A673 (cell line): ENCODE measurements around the gene PREX1. TPM values are rescaled to one million over a fixed set of nuclear protein-coding genes. Genes with fewer than 3 reads are reported as not detected.

Experiments used
- BruUV-seq: library from RNA; stranded (reverse); fragments of 400-500 nt; replicated peaks from 2 replicates; lab custom pipeline; 2021; lab: Mats Ljungman, UMichigan
- CTCF ChIA-PET: fragments of 300-600 bp; sonication (Branson Sonifier 250); formaldehyde crosslinking; loops from one replicate; lab custom pipeline; 2022; ENCODE audit warnings: antibody characterized with exemption; lab: Charles Lee
- POLR2A ChIA-PET: fragments of 300-600 bp; sonication (Branson Sonifier 250); formaldehyde crosslinking; loops from one replicate; lab custom pipeline; 2022; ENCODE audit warnings: antibody characterized with exemption; ENCODE audit not compliant: low non-redundant PET; lab: Charles Lee
- DNase-seq: peaks from one replicate; pipeline ENCODE4 v3.0.0-alpha.2; 2015; ENCODE audit warnings: low spot score
- H3K27ac ChIP-seq: fragments of 200-600 bp; sonication (generic); 2 replicates; pipeline ENCODE4 v1.5.1; 2016; ENCODE audit warnings: mixed run types, low read depth, mild to moderate bottlenecking, mixed read lengths, antibody characterized with exemption, low read length; ENCODE audit not compliant: poor library complexity, severe bottlenecking
- H3K27me3 ChIP-seq: fragments of 200-600 bp; sonication (generic); replicated peaks from 2 replicates; pipeline ENCODE4 v1.6.1; 2017; ENCODE audit warnings: mixed run types, low read depth, mild to moderate bottlenecking, mixed read lengths, antibody characterized with exemption, low read length; ENCODE audit not compliant: insufficient read depth, poor library complexity
- H3K36me3 ChIP-seq: fragments of 200-600 bp; sonication (generic); 2 replicates; pipeline ENCODE4 v1.6.1; 2016; ENCODE audit warnings: mixed run types, mild to moderate bottlenecking, mixed read lengths, antibody characterized with exemption, low read length; ENCODE audit not compliant: insufficient read depth, poor library complexity, severe bottlenecking
- H3K4me1 ChIP-seq: fragments of 200-600 bp; sonication (generic); 2 replicates; pipeline ENCODE4 v1.6.1; 2017; ENCODE audit warnings: mixed run types, mild to moderate bottlenecking, mixed read lengths, antibody characterized with exemption, low read length; ENCODE audit not compliant: insufficient read depth, poor library complexity, severe bottlenecking
- H3K4me3 ChIP-seq: fragments of 200-600 bp; sonication (generic); 2 replicates; pipeline ENCODE4 v1.5.1; 2016; ENCODE audit warnings: low read depth, mixed run types, mild to moderate bottlenecking, mixed read lengths, low read length; ENCODE audit not compliant: poor library complexity, severe bottlenecking
- H3K9me3 ChIP-seq: fragments of 200-600 bp; sonication (generic); 2 replicates; pipeline ENCODE4 v1.6.1; 2016; ENCODE audit warnings: mixed run types, low read depth, mild to moderate bottlenecking, mixed read lengths, antibody characterized with exemption, low read length; ENCODE audit not compliant: poor library complexity, severe bottlenecking
- CTCF ChIP-seq: fragments of 300-800, 200-600 bp; sonication (generic); conservative IDR thresholded peaks from 2 replicates; pipeline ENCODE4 v1.5.1; 2017; ENCODE audit warnings: low read depth, mild to moderate bottlenecking, antibody characterized with exemption, low read length, moderate library complexity, mixed read lengths
- EZH2 ChIP-seq: fragments of 200-600 bp; sonication (generic); IDR thresholded peaks from 2 replicates; pipeline ENCODE4 v1.6.1; 2017; ENCODE audit warnings: borderline replicate concordance, low read depth, mild to moderate bottlenecking, mixed read lengths, antibody characterized with exemption, low read length; ENCODE audit not compliant: poor library complexity, severe bottlenecking
- intact Hi-C: fragments of 100-400 bp; cut with micrococcal nuclease; formaldehyde crosslinking; loops from one replicate; pipeline ENCODE4 v1.10.0; 2022; ENCODE audit not compliant: unreplicated experiment
- total RNA-seq: library from RNA; stranded (reverse); gene quantifications from 2 replicates; pipeline ENCODE4 v1.2.3, GENCODE V29; 2021

Gene PREX1
- total RNA-seq, 1 experiment from 2014 or later = 145 TPM

- CTCF ChIA-PET = interaction anchor here (1.5 kb wide), 1 partner anchor 9 kb away, joined by 4 read pairs; no protein-coding TSS in a partner anchor
Measured at GRCh38 chr20:48648482-48649051, 179.2 kb downstream of the PREX1 start.

GRCh38 chr20:48647858-48648257, 179.9 kb downstream of the PREX1 start:
- ChIA-PET CTCF (no interaction called here), POLR2A (no interaction called here)
- TF ChIP-seq EZH2 (no peak), CTCF (no peak)
- intact Hi-C loops = no loop called here
- H3K4me3 ChIP-seq = no peak overlapping the region
- H3K27me3 ChIP-seq = no peaks in the 10 kb centered on the region
- H3K27ac ChIP-seq = no peak overlapping the region
- no peaks in the 10 kb centered on the region for H3K4me1 ChIP-seq
- no TSS peak for BruUV-seq
- no peak for DNase-seq
- peaks cover 98% of the 10 kb centered on the region for H3K36me3 ChIP-seq
- H3K9me3 ChIP-seq = no peaks in the 10 kb centered on the region

More at GRCh38 chr20:48648482-48649051, 179.2 kb downstream of the PREX1 start:
- H3K9me3 ChIP-seq = no peaks in the 10 kb centered on the region
- H3K4me3 ChIP-seq = no peak overlapping the region
- H3K27ac ChIP-seq = no peak overlapping the region
- intact Hi-C loops = no loop called here
- no peaks in the 10 kb centered on the region for H3K4me1 ChIP-seq
- BruUV-seq = no TSS peak
- no peak for DNase-seq
- H3K36me3 ChIP-seq = peaks cover 100% of the 10 kb centered on the region
- POLR2A ChIA-PET = no interaction called here
- TF ChIP-seq CTCF (no peak), EZH2 (no peak)
- H3K27me3 ChIP-seq = no peaks in the 10 kb centered on the region

GRCh38 chr20:48645666-48646065, 182.1 kb downstream of the PREX1 start:
- CTCF ChIA-PET = no interaction called here
- H3K36me3 ChIP-seq = peaks cover 94% of the 10 kb centered on the region

More at GRCh38 chr20:48645666-48646065, 182.1 kb downstream of the PREX1 start:
- H3K4me1 ChIP-seq = peaks cover 6% of the 10 kb centered on the region
- H3K27me3 ChIP-seq = no peaks in the 10 kb centered on the region
- intact Hi-C loops = no loop called here
- H3K9me3 ChIP-seq = no peaks in the 10 kb centered on the region
- H3K27ac ChIP-seq = no peak overlapping the region
- DNase-seq = no peak
- TF ChIP-seq CTCF (no peak), EZH2 (no peak)
- BruUV-seq = no TSS peak
- POLR2A ChIA-PET = no interaction called here
- H3K4me3 ChIP-seq = no peak overlapping the region
